Stimulated activated CD4-positive, alpha-beta T cell treated with anti-CD3 and anti-CD28 coated beads, Interleukin-2, amount 100 ng/mL, for 4 hours (primary cell): ENCODE results near the gene FAM9C.

Source experiments
- DNase-seq: peaks from one replicate; pipeline ENCODE4 v3.0.0-alpha.2; 2020; ENCODE audit warnings: low read depth

The FAM9C gene

GRCh38 chrX:13007519-13008188 lies 36.8 kb downstream of the FAM9C start:
- no peak for DNase-seq

GRCh38 chrX:13005661-13006473 lies 38.6 kb downstream of the FAM9C start:
- no peak for DNase-seq

GRCh38 chrX:13001961-13002671 lies 42.3 kb downstream of the FAM9C start:
- no peak for DNase-seq

DNA sequence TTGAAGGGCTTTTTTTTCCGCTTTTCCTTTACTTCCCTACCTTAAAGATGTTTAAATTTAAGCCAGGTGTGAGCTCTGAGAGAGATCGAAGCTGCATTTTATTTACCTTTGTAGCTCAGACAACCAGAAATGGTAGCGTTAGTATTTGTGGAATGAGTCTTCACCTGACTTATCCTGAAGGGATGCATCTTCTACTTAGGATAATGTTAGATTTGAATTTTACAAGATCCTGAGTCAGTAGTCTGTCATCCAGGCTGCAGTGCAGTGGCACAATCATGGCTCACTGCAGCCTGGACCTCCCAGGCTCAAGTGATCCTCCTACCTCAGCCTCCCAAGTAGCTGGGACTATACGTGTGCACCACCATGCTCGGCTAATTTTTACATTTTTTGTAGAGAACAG lies 43.3 kb downstream of the FAM9C start:
- DNase-seq, result no peak

DNA sequence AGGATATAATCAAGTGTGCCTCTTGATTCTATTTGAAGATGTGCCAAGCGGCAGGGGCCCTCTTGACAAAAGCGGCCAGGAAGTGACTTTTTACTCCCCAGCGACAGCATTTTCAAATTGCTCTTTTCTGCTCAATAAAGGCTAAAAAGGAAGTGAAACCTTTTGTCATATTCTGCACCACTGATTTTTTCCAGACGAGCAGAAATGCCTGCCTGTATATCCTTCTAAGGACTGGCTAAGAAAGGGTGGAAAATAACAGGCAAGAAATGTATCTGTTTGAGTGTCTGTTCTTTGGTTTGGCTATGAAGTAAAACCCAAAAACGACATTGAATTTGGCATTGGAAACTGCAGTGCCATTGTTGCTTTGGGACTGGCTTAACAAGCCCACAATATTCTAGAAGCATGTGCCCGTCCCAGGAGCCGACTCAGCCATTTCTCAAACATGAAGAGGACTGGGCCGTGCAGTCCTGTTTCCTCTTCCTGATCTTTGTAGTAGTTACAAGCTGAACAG lies 44.1 kb downstream of the FAM9C start:
- no peak for DNase-seq

DNA sequence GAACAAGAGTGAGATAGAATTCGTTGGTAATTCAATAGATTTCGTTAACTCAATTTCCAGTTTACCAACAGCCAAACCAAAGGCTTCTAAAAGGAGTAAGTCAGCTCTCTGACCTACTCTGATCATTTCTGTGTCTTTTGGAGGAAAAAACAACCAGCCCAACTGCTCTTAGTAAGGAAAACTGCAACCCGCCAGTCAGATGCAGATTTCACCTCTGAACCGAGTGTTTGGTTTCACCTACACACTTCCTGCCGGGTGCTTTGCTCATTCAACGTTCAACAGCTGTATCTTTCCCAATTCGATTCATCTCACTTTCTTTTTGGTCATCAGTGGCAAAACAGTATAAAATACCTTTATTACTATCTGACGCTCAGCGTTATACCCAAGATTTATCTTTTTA lies 45.0 kb downstream of the FAM9C start:
- DNase-seq, result no peak

DNA sequence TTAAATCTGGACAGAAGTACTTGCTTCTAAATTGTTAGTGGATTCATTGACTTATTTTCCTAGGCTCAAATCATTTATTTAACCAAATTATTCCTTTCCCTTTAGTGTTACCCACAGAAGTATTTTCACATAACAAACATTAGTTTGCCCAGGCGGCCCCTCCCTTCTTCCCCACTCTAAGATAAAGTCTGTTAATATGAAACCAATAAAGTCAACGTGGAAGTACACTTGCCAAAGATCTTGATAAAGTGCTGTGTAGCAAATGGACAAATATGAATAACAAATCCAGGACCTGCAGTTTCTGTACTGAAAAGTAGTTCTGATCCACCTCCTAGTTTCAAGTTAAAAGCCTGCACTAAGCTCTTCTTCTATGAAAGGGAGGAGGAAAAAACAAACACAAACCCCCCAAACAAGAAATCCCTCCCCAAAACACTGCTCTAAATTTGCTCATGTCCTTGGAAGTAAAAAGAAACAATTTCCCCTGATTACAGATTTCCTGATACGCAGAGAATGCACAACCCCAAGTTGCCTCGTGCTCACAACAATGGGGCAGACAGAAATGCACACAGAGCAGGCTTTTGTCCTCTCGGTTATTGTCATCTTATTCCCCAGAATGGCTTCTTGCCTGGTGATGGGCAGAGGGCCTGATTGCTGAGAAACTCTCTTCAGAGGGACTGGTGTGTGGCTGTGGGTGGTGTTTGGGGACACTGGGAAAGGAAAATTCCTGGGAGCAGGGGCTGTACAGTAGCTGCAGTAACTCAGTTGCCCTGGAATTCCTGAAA lies 46.3 kb downstream of the FAM9C start:
- no peak for DNase-seq

DNA sequence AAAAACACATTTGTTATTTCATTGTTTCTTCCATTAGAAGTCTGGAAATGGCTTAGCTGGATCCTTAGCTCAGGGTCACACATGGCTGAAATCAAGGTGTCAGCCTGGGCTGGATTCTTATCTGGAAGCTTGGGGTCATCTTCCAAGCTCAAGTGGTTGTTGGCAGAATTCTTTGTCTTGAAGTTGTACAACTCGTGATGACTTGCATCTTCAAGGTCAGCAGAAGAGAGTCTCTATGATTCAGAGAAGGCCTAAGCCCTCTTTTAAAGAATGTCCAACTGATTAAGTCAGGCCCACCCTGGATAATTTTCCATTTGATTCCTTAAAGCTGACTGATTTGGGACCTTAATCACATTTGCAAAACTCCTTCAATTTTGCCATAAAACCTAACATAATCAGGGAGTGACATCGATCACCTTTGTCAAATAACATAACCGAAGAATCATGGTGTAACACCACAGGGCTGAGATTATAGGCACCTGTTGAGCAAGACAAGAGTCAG lies 47.4 kb downstream of the FAM9C start:
- no peak for DNase-seq

DNA sequence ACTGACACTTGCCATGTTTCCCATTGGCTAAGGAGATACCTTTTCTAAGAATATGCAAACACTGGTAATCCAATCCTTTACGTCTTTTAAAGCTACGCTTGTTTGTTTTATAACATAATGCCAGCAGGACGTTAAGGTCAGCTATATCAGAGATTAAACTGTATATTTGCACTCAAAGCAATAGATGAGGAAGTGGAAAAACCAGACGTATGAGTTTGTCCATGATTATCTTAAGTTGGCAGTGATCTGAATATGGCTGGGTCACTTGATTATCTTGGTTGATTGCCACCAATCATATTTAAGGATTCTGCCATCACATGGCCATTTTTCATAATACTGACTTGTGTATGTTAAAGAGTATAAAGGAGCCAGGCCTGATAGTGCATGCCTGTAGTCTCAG lies 50.1 kb downstream of the FAM9C start:
- no peak for DNase-seq

- DNase-seq, result no peak
Observed at GRCh38 chrX:12993826-12994225, 50.6 kb downstream of the FAM9C start.

GRCh38 chrX:12992544-12993118 lies 51.8 kb downstream of the FAM9C start:
- no peak for DNase-seq

GRCh38 chrX:12991575-12991974 lies 52.8 kb downstream of the FAM9C start:
- no peak for DNase-seq

DNA sequence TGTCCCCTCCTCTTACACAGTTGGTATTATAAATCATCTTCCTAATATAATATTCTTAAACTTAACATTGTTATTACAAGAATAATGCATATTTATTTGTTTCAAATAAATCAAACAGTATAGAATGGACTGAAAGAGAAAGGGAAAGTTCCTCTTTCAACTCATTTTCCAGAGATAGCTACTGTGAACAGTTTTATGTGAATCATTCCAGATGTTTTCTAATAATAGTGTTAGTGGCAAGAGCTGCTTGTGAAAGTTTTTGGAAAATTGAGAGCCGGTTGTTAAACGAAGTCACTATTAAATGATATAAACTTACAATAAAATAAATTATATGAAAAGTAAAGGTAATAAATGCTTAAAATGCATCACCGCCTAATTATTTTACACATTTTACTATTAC lies 55.0 kb downstream of the FAM9C start:
- DNase-seq, result no peak

DNA sequence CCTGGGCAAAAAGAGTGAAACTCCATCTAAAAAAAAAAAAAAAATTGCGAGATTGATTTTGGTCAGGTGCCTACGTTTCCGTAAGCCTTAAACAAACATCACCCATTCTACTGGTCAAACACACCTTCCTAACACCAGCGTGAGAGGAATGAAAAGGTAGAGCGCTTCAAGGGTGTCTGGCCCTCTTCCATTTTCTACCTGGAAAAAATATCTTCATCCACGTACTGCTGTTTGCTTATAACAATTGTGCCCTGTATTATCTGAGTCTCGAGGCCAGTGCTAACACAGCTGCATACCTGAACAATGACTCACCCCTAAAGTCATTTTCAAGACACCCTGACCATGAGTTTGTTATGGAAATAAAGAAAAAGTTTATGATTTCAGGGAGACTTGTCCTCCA lies 55.6 kb downstream of the FAM9C start:
- DNase-seq, result no peak

DNA sequence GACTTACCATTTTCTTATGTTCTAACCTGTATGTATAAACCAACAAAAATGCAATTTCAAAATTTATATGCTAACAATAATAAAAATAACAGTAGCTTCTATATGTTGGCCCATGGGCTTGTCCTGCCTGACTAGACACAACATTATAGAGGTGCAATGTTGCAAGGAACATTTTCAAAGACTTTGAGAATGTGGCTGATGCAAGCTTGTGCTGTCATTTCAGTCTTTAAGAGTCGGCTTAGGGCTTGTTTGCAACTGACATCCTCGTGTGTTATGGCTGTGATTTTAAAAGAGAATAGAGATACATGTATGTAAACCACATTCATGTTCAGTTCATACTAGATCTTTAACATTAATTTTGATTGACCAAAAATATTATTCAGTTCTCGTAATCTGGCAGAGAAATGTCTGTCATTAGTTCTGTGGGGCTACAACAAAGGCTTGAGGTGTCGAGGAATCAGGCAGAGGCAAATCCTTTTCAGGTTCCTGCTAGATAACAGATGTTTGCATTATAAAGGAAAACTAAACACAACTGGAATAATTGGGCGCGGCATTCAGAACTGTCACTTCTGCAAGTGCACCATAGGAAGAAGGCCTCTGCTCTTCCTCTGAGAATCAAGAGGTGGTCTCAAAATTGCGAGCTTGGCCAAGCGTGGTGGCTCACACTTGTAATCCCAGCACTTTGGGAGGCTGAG lies 56.4 kb downstream of the FAM9C start:
- no peak for DNase-seq

- no peak for DNase-seq
Observed at GRCh38 chrX:12987340-12987739, 57.1 kb downstream of the FAM9C start.

GRCh38 chrX:12986886-12987285 lies 57.5 kb downstream of the FAM9C start:
- DNase-seq, result no peak

- DNase-seq, result no peak
Observed at GRCh38 chrX:12986164-12986779, 58.1 kb downstream of the FAM9C start.
